Osteoblast (primary cell): Measurements from ENCODE around the gene RNF14. TPM values are rescaled to one million over a fixed set of nuclear protein-coding genes. Genes with fewer than 3 reads are reported as not detected.

Experiments
- DNase-seq: peaks from one replicate; pipeline ENCODE4 v3.0.0; 2011; ENCODE audit warnings: low spot score, mixed read lengths; ENCODE audit not compliant: insufficient read length; ENCODE audit errors: missing footprints
- H2AFZ ChIP-seq: 2 replicates; pipeline ENCODE4 v1.6.0; 2011; ENCODE audit warnings: mild to moderate bottlenecking, low read length
- H3K27ac ChIP-seq: 2 replicates; pipeline ENCODE4 v1.5.1; 2011; ENCODE audit warnings: mild to moderate bottlenecking, low read depth, low read length, moderate library complexity
- H3K27me3 ChIP-seq: 2 replicates; pipeline ENCODE4 v1.6.0; 2012; ENCODE audit warnings: mild to moderate bottlenecking, control low read depth, inconsistent platforms, low read length, moderate library complexity; ENCODE audit not compliant: insufficient read depth
- H3K36me3 ChIP-seq: 2 replicates; pipeline ENCODE4 v1.5.1; 2011; ENCODE audit warnings: mild to moderate bottlenecking, low read length, control low read depth, moderate library complexity; ENCODE audit not compliant: insufficient read depth
- H3K4me1 ChIP-seq: 2 replicates; pipeline ENCODE4 v1.5.1; 2011; ENCODE audit warnings: mild to moderate bottlenecking, low read length, control low read depth, moderate library complexity; ENCODE audit not compliant: insufficient read depth
- H3K4me2 ChIP-seq: 2 replicates; pipeline ENCODE4 v1.6.0; 2011; ENCODE audit warnings: mild to moderate bottlenecking, low read length; ENCODE audit not compliant: insufficient read depth
- H3K4me3 ChIP-seq: fragments of 200-600 bp; sonication (generic); 3 replicates; pipeline ENCODE4 v1.5.1; 2012; ENCODE audit warnings: mild to moderate bottlenecking, low read length, inconsistent platforms; ENCODE audit not compliant: insufficient read depth
- H3K79me2 ChIP-seq: 2 replicates; pipeline ENCODE4 v1.6.0; 2012; ENCODE audit warnings: mild to moderate bottlenecking, low read length, control low read depth, inconsistent platforms; ENCODE audit not compliant: insufficient read depth
- H3K9me3 ChIP-seq: 2 replicates; pipeline ENCODE4 v1.5.1; 2011; ENCODE audit warnings: low read depth, low read length, control low read depth
- H4K20me1 ChIP-seq: 2 replicates; pipeline ENCODE4 v1.6.0; 2012; ENCODE audit warnings: mild to moderate bottlenecking, low read length, control low read depth; ENCODE audit not compliant: insufficient read depth
- total RNA-seq: library from RNA; depleted of rRNA; stranded (reverse); fragments of >200 nt; gene quantifications from 2 replicates; pipeline ENCODE4 v1.2.3, GENCODE V29; 2012
- TF ChIP-seq, protein P1 (sequence below): IDR thresholded peaks from 2 replicates; pipeline ENCODE4 v1.5.1; 2011; ENCODE audit warnings: mild to moderate bottlenecking, low read depth, low read length, moderate library complexity; ENCODE audit errors: extremely low read depth

RNF14 gene
- total RNA-seq, 1 donor = 90.8 TPM

- peaks cover 10% of the 10 kb centered on the region for H4K20me1 ChIP-seq
- peaks cover 47% of the 10 kb centered on the region for H3K36me3 ChIP-seq
- TF ChIP-seq, protein P1, sequence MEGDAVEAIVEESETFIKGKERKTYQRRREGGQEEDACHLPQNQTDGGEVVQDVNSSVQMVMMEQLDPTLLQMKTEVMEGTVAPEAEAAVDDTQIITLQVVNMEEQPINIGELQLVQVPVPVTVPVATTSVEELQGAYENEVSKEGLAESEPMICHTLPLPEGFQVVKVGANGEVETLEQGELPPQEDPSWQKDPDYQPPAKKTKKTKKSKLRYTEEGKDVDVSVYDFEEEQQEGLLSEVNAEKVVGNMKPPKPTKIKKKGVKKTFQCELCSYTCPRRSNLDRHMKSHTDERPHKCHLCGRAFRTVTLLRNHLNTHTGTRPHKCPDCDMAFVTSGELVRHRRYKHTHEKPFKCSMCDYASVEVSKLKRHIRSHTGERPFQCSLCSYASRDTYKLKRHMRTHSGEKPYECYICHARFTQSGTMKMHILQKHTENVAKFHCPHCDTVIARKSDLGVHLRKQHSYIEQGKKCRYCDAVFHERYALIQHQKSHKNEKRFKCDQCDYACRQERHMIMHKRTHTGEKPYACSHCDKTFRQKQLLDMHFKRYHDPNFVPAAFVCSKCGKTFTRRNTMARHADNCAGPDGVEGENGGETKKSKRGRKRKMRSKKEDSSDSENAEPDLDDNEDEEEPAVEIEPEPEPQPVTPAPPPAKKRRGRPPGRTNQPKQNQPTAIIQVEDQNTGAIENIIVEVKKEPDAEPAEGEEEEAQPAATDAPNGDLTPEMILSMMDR = no peak
- H3K4me3 ChIP-seq = no peak overlapping the region
- peak overlapping the region; percentile 63 for H3K27ac ChIP-seq
- peak; percentile 42 for DNase-seq
- peaks cover 28% of the 10 kb centered on the region for H3K4me1 ChIP-seq
- H3K27me3 ChIP-seq = no peaks in the 10 kb centered on the region
- H2AFZ ChIP-seq = no peak overlapping the region
- H3K4me2 ChIP-seq = peak overlapping the region; percentile 50
- no peaks in the 10 kb centered on the region for H3K9me3 ChIP-seq
- peaks cover 64% of the 10 kb centered on the region for H3K79me2 ChIP-seq
Measured at GRCh38 chr5:141973871-141974595, 5.1 kb downstream of the RNF14 start.

DNA sequence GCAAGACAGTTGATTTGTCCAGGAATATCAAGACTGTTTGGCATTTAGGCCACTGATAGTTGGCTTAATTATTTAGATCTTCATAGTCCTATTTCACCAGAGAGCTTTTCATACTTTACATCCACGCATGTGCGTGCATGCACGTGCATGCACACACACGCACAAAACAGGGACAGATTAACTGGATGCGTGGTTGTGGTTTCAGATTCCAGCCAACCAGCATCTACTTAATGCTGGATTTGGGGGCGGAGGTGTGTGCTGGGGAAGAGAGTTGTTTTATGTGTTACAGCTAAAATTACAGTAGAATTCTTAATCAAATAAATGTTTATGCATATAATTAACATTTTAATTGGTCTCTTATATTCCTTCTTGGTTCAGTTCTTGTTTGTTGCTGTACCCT lies 7.3 kb downstream of the RNF14 start:
- no peaks in the 10 kb centered on the region for H3K9me3 ChIP-seq
- no peak overlapping the region for H3K4me3 ChIP-seq
- H4K20me1 ChIP-seq = peaks cover 8% of the 10 kb centered on the region
- H3K36me3 ChIP-seq = peaks cover 65% of the 10 kb centered on the region
- peaks cover 15% of the 10 kb centered on the region for H3K4me1 ChIP-seq
- DNase-seq = no peak
- no peaks in the 10 kb centered on the region for H3K27me3 ChIP-seq
- H3K79me2 ChIP-seq = peaks cover 45% of the 10 kb centered on the region
- no peak overlapping the region for H3K27ac ChIP-seq
- H3K4me2 ChIP-seq = no peak overlapping the region
- H2AFZ ChIP-seq = no peak overlapping the region
- TF ChIP-seq, protein P1 = no peak

GRCh38 chr5:141978389-141978788 lies 9.5 kb downstream of the RNF14 start:
- Histone ChIP-seq H4K20me1 (peaks cover 8% of the 10 kb centered on the region), H2AFZ (no peak overlapping the region), H3K4me3 (no peak overlapping the region), H3K79me2 (peaks cover 34% of the 10 kb centered on the region), H3K27me3 (no peaks in the 10 kb centered on the region), H3K9me3 (no peaks in the 10 kb centered on the region), H3K36me3 (peaks cover 75% of the 10 kb centered on the region), H3K4me1 (peaks cover 14% of the 10 kb centered on the region), H3K4me2 (no peak overlapping the region), H3K27ac (no peak overlapping the region)
- TF ChIP-seq, protein P1 = no peak
- DNase-seq = no peak

- Histone ChIP-seq H4K20me1 (no peaks in the 10 kb centered on the region), H3K36me3 (peaks cover 88% of the 10 kb centered on the region), H3K4me1 (no peaks in the 10 kb centered on the region), H3K27me3 (no peaks in the 10 kb centered on the region), H3K4me3 (no peak overlapping the region), H2AFZ (no peak overlapping the region), H3K79me2 (peaks cover 7% of the 10 kb centered on the region), H3K9me3 (no peaks in the 10 kb centered on the region), H3K4me2 (no peak overlapping the region), H3K27ac (no peak overlapping the region)
- DNase-seq = no peak
- TF ChIP-seq, protein P1 = no peak
Measured at GRCh38 chr5:141982626-141983025, 13.7 kb downstream of the RNF14 start.
